ENCODE results near the gene KRT38. TPM values are rescaled to one million over a fixed set of nuclear protein-coding genes. Genes with fewer than 3 reads are reported as not detected.
A peak's percentile ranks its signal among the peaks of the same experiment; 100 is the strongest.

KRT38 gene
- not detected for polyA plus RNA-seq (ENCODE audit: insufficient read length in 3 of 3)
- long read RNA-seq, donor 1, result 0 reads
- long read RNA-seq, donor 2, result 0 reads
- long read RNA-seq, donor 3, result 0 reads
- long read RNA-seq, donor 4, result 0 reads
- long read RNA-seq, donor 5, result 0 reads
- long read RNA-seq, donor 6, result 0 reads
- long read RNA-seq, donor 7, result 0 reads
- long read RNA-seq, donor 8, result 0 reads
- long read RNA-seq, donor 9, result 0 reads
- long read RNA-seq, donor 10, result 0 reads
- long read RNA-seq, donor 11, result 0 reads
- long read RNA-seq, donor 12, result 0 reads
- long read RNA-seq, donor 13, result 0 reads
- long read RNA-seq, donor 14, result 0 reads
- long read RNA-seq, donor 15, result 0 reads
- long read RNA-seq, donor 16, result 0 reads

GRCh38 chr17:41440531-41441033 lies at the start of gene KRT38:
Gene KRT38, minus strand, starts transcription at chr17:41440983. Its CDS starts 62 bp downstream, at chr17:41440921.
- DNase-seq (ENCODE audit: extremely low read depth in 1 of 11, low read depth in 9 of 11, low spot score in 4 of 11), result no peak

GRCh38 chr17:41489531-41489930 lies 48.7 kb upstream of the KRT38 start, which contains the start of gene KRT36:
Gene KRT36, minus strand, starts transcription at chr17:41489910. Its CDS starts 46 bp downstream, at chr17:41489864.
- DNase-seq (ENCODE audit: extremely low read depth in 1 of 11, low read depth in 9 of 11, low spot score in 4 of 11), result no peak

- no peak for DNase-seq (ENCODE audit: extremely low read depth in 1 of 11, low read depth in 9 of 11, low spot score in 4 of 11)
Measured at GRCh38 chr17:41486809-41487530, 46.2 kb upstream of the KRT38 start.

GRCh38 chr17:41486316-41486715 lies 45.5 kb upstream of the KRT38 start:
- no peak for DNase-seq (ENCODE audit: extremely low read depth in 1 of 11, low read depth in 9 of 11, low spot score in 4 of 11)

GRCh38 chr17:41484920-41485904 lies 44.4 kb upstream of the KRT38 start:
- no peak for DNase-seq (ENCODE audit: extremely low read depth in 1 of 11, low read depth in 9 of 11, low spot score in 4 of 11)

GRCh38 chr17:41483991-41484826 lies 43.4 kb upstream of the KRT38 start:
- DNase-seq (ENCODE audit: extremely low read depth in 1 of 11, low read depth in 9 of 11, low spot score in 4 of 11), result no peak

GRCh38 chr17:41483531-41483930 lies 42.7 kb upstream of the KRT38 start:
- no peak for DNase-seq (ENCODE audit: extremely low read depth in 1 of 11, low read depth in 9 of 11, low spot score in 4 of 11)

GRCh38 chr17:41481036-41481435 lies 40.3 kb upstream of the KRT38 start, which contains the start of gene KRT35:
Gene KRT35, minus strand, starts transcription at chr17:41481151. Its CDS starts 54 bp downstream, at chr17:41481097.
- DNase-seq (ENCODE audit: extremely low read depth in 1 of 11, low read depth in 9 of 11, low spot score in 4 of 11), result peak in 3 of 11 donors; percentile 10 to 19 (median 12)

- DNase-seq (ENCODE audit: extremely low read depth in 1 of 11, low read depth in 9 of 11, low spot score in 4 of 11), result no peak
Measured at GRCh38 chr17:41480581-41480980, 39.8 kb upstream of the KRT38 start.

- no peak for DNase-seq (ENCODE audit: extremely low read depth in 1 of 11, low read depth in 9 of 11, low spot score in 4 of 11)
Measured at GRCh38 chr17:41480136-41480535, 39.4 kb upstream of the KRT38 start.

- no peak for DNase-seq (ENCODE audit: extremely low read depth in 1 of 11, low read depth in 9 of 11, low spot score in 4 of 11)
Measured at GRCh38 chr17:41478237-41478636, 37.5 kb upstream of the KRT38 start.

- no peak for DNase-seq (ENCODE audit: extremely low read depth in 1 of 11, low read depth in 9 of 11, low spot score in 4 of 11)
Measured at GRCh38 chr17:41476866-41477815, 36.4 kb upstream of the KRT38 start.

- no peak for DNase-seq (ENCODE audit: extremely low read depth in 1 of 11, low read depth in 9 of 11, low spot score in 4 of 11)
Measured at GRCh38 chr17:41475421-41475820, 34.6 kb upstream of the KRT38 start.

- DNase-seq (ENCODE audit: extremely low read depth in 1 of 11, low read depth in 9 of 11, low spot score in 4 of 11), result no peak
Measured at GRCh38 chr17:41474863-41475262, 34.1 kb upstream of the KRT38 start.

GRCh38 chr17:41468346-41468745 lies 27.6 kb upstream of the KRT38 start:
- no peak for DNase-seq (ENCODE audit: extremely low read depth in 1 of 11, low read depth in 9 of 11, low spot score in 4 of 11)

GRCh38 chr17:41467561-41467960 lies 26.8 kb upstream of the KRT38 start:
- DNase-seq (ENCODE audit: extremely low read depth in 1 of 11, low read depth in 9 of 11, low spot score in 4 of 11), result no peak

- no peak for DNase-seq (ENCODE audit: extremely low read depth in 1 of 11, low read depth in 9 of 11, low spot score in 4 of 11)
Measured at GRCh38 chr17:41466988-41467387, 26.2 kb upstream of the KRT38 start, which contains the start of gene KRT32. Gene KRT32, minus strand, starts transcription at chr17:41467386. Its CDS starts 61 bp downstream, at chr17:41467325.
